ENCODE data around the gene TAF11L12. TPM values are rescaled to one million over a fixed set of nuclear protein-coding genes. Genes with fewer than 3 reads are reported as not detected.
"Not testable (repeated sequence)": the region's sequence is repeated elsewhere in the genome, so short reads cannot be mapped to it uniquely, and the experiment has no call there.

The TAF11L12 gene
- total RNA-seq, result not detected

GRCh38 chr5:17610092-17610491 is at the start of gene TAF11L12:
TAF11L12 (plus strand) TSS chr5:17610392.
- H3K27ac Mint-ChIP-seq; POLR2A ChIA-PET; DNase-seq; H3K27me3 Mint-ChIP-seq; CTCF ChIA-PET; H3K4me1 Mint-ChIP-seq (ENCODE audit: low read depth); intact Hi-C loops (cut with micrococcal nuclease); ATAC-seq; H3K4me3 Mint-ChIP-seq; H3K9me3 Mint-ChIP-seq; H3K36me3 Mint-ChIP-seq (ENCODE audit: low read depth): not testable (repeated sequence)

GRCh38 chr5:17585658-17586057 is 24.5 kb upstream of the TAF11L12 start, which contains the start of gene TAF11L7:
TAF11L7 (minus strand) TSS chr5:17585758.
- ATAC-seq; intact Hi-C loops (cut with micrococcal nuclease): not testable (repeated sequence)

GRCh38 chr5:17590860-17591259 is 19.3 kb upstream of the TAF11L12 start, which contains the start of gene TAF11L8:
TAF11L8 (minus strand) TSS chr5:17590960.
- H3K4me1 Mint-ChIP-seq (ENCODE audit: low read depth); H3K4me3 Mint-ChIP-seq; DNase-seq; CTCF ChIA-PET; H3K27ac Mint-ChIP-seq; H3K27me3 Mint-ChIP-seq; H3K36me3 Mint-ChIP-seq (ENCODE audit: low read depth); intact Hi-C loops (cut with micrococcal nuclease); POLR2A ChIA-PET; ATAC-seq; H3K9me3 Mint-ChIP-seq: not testable (repeated sequence)

More at GRCh38 chr5:17585658-17586057, 24.5 kb upstream of the TAF11L12 start, which contains the start of gene TAF11L7:
- H3K4me3 Mint-ChIP-seq; H3K4me1 Mint-ChIP-seq (ENCODE audit: low read depth); CTCF ChIA-PET; H3K27ac Mint-ChIP-seq; H3K36me3 Mint-ChIP-seq (ENCODE audit: low read depth); H3K9me3 Mint-ChIP-seq; H3K27me3 Mint-ChIP-seq; POLR2A ChIA-PET; DNase-seq: not testable (repeated sequence)

- H3K27ac Mint-ChIP-seq; H3K4me1 Mint-ChIP-seq (ENCODE audit: low read depth); ATAC-seq; DNase-seq; H3K27me3 Mint-ChIP-seq; CTCF ChIA-PET; H3K9me3 Mint-ChIP-seq; H3K36me3 Mint-ChIP-seq (ENCODE audit: low read depth); H3K4me3 Mint-ChIP-seq; intact Hi-C loops (cut with micrococcal nuclease); POLR2A ChIA-PET: not testable (repeated sequence)
Measured at GRCh38 chr5:17594255-17594654, 15.9 kb upstream of the TAF11L12 start, which contains the start of gene TAF11L9. TAF11L9 (minus strand) TSS chr5:17594394.

- DNase-seq; ATAC-seq; H3K9me3 Mint-ChIP-seq; H3K4me1 Mint-ChIP-seq (ENCODE audit: low read depth); H3K36me3 Mint-ChIP-seq (ENCODE audit: low read depth); POLR2A ChIA-PET; H3K4me3 Mint-ChIP-seq; CTCF ChIA-PET; H3K27ac Mint-ChIP-seq; H3K27me3 Mint-ChIP-seq; intact Hi-C loops (cut with micrococcal nuclease): not testable (repeated sequence)
Measured at GRCh38 chr5:17597728-17598127, 12.5 kb upstream of the TAF11L12 start, which contains the start of gene TAF11L10. TAF11L10 (minus strand) TSS chr5:17597828.

- CTCF ChIA-PET; H3K27ac Mint-ChIP-seq; intact Hi-C loops (cut with micrococcal nuclease); H3K27me3 Mint-ChIP-seq; ATAC-seq; POLR2A ChIA-PET; DNase-seq; H3K4me1 Mint-ChIP-seq (ENCODE audit: low read depth); H3K4me3 Mint-ChIP-seq; H3K36me3 Mint-ChIP-seq (ENCODE audit: low read depth): not testable (repeated sequence)
- H3K9me3 Mint-ChIP-seq, result peaks cover 12% of the 10 kb centered on the region
Measured at GRCh38 chr5:17603880-17604279, 6.3 kb upstream of the TAF11L12 start, which contains the start of gene TAF11L11. TAF11L11 (plus strand) TSS chr5:17604183.

- Mint-ChIP-seq H3K36me3 (ENCODE audit: low read depth) (no peaks in the 10 kb centered on the region), H3K9me3 (peaks cover 10% of the 10 kb centered on the region), H3K4me1 (ENCODE audit: low read depth) (no peaks in the 10 kb centered on the region), H3K4me3 (no peak overlapping the region), H3K27ac (no peak overlapping the region), H3K27me3 (no peaks in the 10 kb centered on the region)
- intact Hi-C loops (cut with micrococcal nuclease), result no loop called here
- no peak for DNase-seq
- ChIA-PET POLR2A (no interaction called here), CTCF (no interaction called here)
- TF ChIP-seq CTCF (IDR thresholded peaks at IDR 0.05), result no peak
- ATAC-seq, result no peak
Measured at GRCh38 chr5:17604951-17605350, 5.2 kb upstream of the TAF11L12 start.

GRCh38 chr5:17607461-17607860 is 2.7 kb upstream of the TAF11L12 start:
- H3K27ac Mint-ChIP-seq; DNase-seq; CTCF ChIA-PET; H3K9me3 Mint-ChIP-seq; H3K27me3 Mint-ChIP-seq; intact Hi-C loops (cut with micrococcal nuclease); POLR2A ChIA-PET; H3K36me3 Mint-ChIP-seq (ENCODE audit: low read depth); ATAC-seq; H3K4me1 Mint-ChIP-seq (ENCODE audit: low read depth); H3K4me3 Mint-ChIP-seq: not testable (repeated sequence)
